HG03460 (cell line): Measurements from ENCODE around the gene CPB1.

Source experiments
- ATAC-seq: cut with Tn5 transposase; IDR thresholded peaks from one replicate; pipeline ENCODE4 v1.9.1; 2021; ENCODE audit not compliant: unreplicated experiment

The CPB1 gene

GRCh38 chr3:148881286-148881685, 53.7 kb downstream of the CPB1 start:
- ATAC-seq = no peak

- no peak for ATAC-seq
Observed at GRCh38 chr3:148882288-148882687, 54.7 kb downstream of the CPB1 start.

- ATAC-seq = no peak
Observed at GRCh38 chr3:148883163-148883562, 55.6 kb downstream of the CPB1 start.

GRCh38 chr3:148884261-148884660, 56.6 kb downstream of the CPB1 start:
- no peak for ATAC-seq

GRCh38 chr3:148889828-148890227, 62.2 kb downstream of the CPB1 start:
- no peak for ATAC-seq

GRCh38 chr3:148896062-148896461, 68.5 kb downstream of the CPB1 start:
- no peak for ATAC-seq

GRCh38 chr3:148901987-148902791, 74.6 kb downstream of the CPB1 start:
- no peak for ATAC-seq

- ATAC-seq = no peak
Observed at GRCh38 chr3:148903022-148903442, 75.4 kb downstream of the CPB1 start.

GRCh38 chr3:148903941-148904340, 76.3 kb downstream of the CPB1 start:
- ATAC-seq = no peak

GRCh38 chr3:148906667-148907066, 79.1 kb downstream of the CPB1 start:
- ATAC-seq = no peak
